GM06990 (cell line): ENCODE results near the gene GALNT9.

ENCODE experiments used
- DNase-seq: peaks from one replicate; pipeline ENCODE4 v3.0.0-alpha.2; 2011; ENCODE audit not compliant: insufficient read length; ENCODE audit errors: extremely low read depth
- H3K27me3 ChIP-seq: replicated peaks from 2 replicates; pipeline ENCODE4 v1.6.0; 2011; ENCODE audit warnings: low read length; ENCODE audit not compliant: control insufficient read depth, insufficient read depth
- H3K36me3 ChIP-seq: 2 replicates; pipeline ENCODE4 v1.5.1; 2011; ENCODE audit warnings: low read length; ENCODE audit not compliant: control insufficient read depth, insufficient read depth
- H3K4me3 ChIP-seq: replicated peaks from 2 replicates; pipeline ENCODE4 v1.5.1; 2011; ENCODE audit warnings: low read depth, mild to moderate bottlenecking, control low read depth, low read length
- CTCF ChIP-seq: IDR thresholded peaks from 2 replicates; pipeline ENCODE4 v1.5.1; 2011; ENCODE audit warnings: low read length, control low read depth, mild to moderate bottlenecking, inconsistent platforms; ENCODE audit not compliant: insufficient read depth, poor library complexity, severe bottlenecking

The GALNT9 gene

GRCh38 chr12:132160601-132161035, 168.8 kb downstream of the GALNT9 start:
- TF ChIP-seq CTCF, result no peak
- H3K27me3 ChIP-seq, result no peaks in the 10 kb centered on the region
- DNase-seq, result no peak
- peaks cover 13% of the 10 kb centered on the region for H3K36me3 ChIP-seq
- no peak overlapping the region for H3K4me3 ChIP-seq

- H3K27me3 ChIP-seq, result no peaks in the 10 kb centered on the region
- DNase-seq, result no peak
- no peak overlapping the region for H3K4me3 ChIP-seq
- no peak for TF ChIP-seq CTCF
- peaks cover 13% of the 10 kb centered on the region for H3K36me3 ChIP-seq
Observed at GRCh38 chr12:132160016-132160415, 169.4 kb downstream of the GALNT9 start.

- Histone ChIP-seq H3K4me3 (no peak overlapping the region), H3K27me3 (no peaks in the 10 kb centered on the region), H3K36me3 (peaks cover 13% of the 10 kb centered on the region)
- TF ChIP-seq CTCF, result no peak
- no peak for DNase-seq
Observed at GRCh38 chr12:132159555-132160003, 169.8 kb downstream of the GALNT9 start.

- TF ChIP-seq CTCF, result no peak
- H3K36me3 ChIP-seq, result peaks cover 13% of the 10 kb centered on the region
- H3K4me3 ChIP-seq, result no peak overlapping the region
- no peaks in the 10 kb centered on the region for H3K27me3 ChIP-seq
- DNase-seq, result no peak
Observed at GRCh38 chr12:132158677-132159554, 170.5 kb downstream of the GALNT9 start.

GRCh38 chr12:132157733-132158409, 171.5 kb downstream of the GALNT9 start:
- TF ChIP-seq CTCF, result no peak
- H3K27me3 ChIP-seq, result no peaks in the 10 kb centered on the region
- peaks cover 13% of the 10 kb centered on the region for H3K36me3 ChIP-seq
- DNase-seq, result no peak
- no peak overlapping the region for H3K4me3 ChIP-seq
